H1 (cell line): ENCODE data around the gene KCNMB4. TPM values are rescaled to one million over a fixed set of nuclear protein-coding genes. Genes with fewer than 3 reads are reported as not detected.

Experiments
- SRF ChIP-seq: IDR thresholded peaks from 2 replicates; pipeline ENCODE4 v1.6.1; 2011; ENCODE audit warnings: mild to moderate bottlenecking, low read depth, low read length, moderate library complexity
- polyA plus RNA-seq, 7 experiments: library from polyadenylated mRNA; depleted of rRNA in 3 of 7; stranded (reverse) in 5 of 7; unstranded in 2 of 7; fragments of >200 nt in 5 of 7; fragments of 200-250 nt in 2 of 7; gene quantifications; 1 replicate in 5 of 7; 2 replicates in 1 of 7; 4 replicates in 1 of 7; pipeline versions ENCODE4 v1.2.1 to v1.2.3, GENCODE V29; 2011 to 2013; ENCODE audit warnings: missing spikeins in 2 of 7, mixed read lengths in 2 of 7
- total RNA-seq: library from RNA; stranded (reverse); fragmentation: NEBNext Ultra II Directional; extraction: Animal tissue kit (Norgen Biotek cat#: 25700); gene quantifications from 2 replicates; pipeline ENCODE4 v1.2.1, GENCODE V29; 2021

Gene KCNMB4
- total and polyA plus RNA-seq, 2 of the 8 experiments (the other 6 are each of a cell fraction or from before 2014, with no cell fraction given): 10.9 to 16.0 TPM

DNA sequence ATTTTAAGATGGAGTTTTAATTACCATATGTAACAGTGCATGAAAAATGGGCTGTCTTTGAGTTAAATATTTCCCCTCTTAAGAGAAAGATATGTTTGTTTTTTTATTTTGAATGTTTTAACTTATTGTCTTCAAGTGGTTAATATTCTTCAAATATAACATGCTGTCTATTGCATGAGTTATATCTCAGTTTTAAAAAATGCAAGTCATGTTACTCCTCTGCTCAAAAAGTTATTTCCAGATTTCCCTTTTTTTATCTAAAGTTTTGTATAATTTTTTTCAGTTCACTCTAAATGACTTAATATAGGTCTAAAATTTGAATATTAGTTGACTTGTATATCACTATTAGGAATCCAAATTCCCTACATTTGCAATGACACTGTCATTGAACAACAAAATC lies 5.9 kb upstream of the KCNMB4 start (continued):
- TF ChIP-seq SRF: no peak
- TF ChIP-seq, all 59 proteins: peak for 0
